ENCODE results near the gene KCNN1.

Gene KCNN1

GRCh38 chr19:17989425-17990094 lies 22.7 kb downstream of the KCNN1 start:
- TF ChIP-seq CTCF (IDR thresholded peaks at IDR 0.05; ENCODE audit: extremely low read depth, missing control alignments), result no peak
- no peak for DNase-seq (ENCODE audit: low spot score)

GRCh38 chr19:17993076-17993813 lies 26.3 kb downstream of the KCNN1 start:
- DNase-seq (ENCODE audit: low spot score), result no peak
- TF ChIP-seq CTCF (IDR thresholded peaks at IDR 0.05; ENCODE audit: extremely low read depth, missing control alignments), result no peak

GRCh38 chr19:17996826-17997316 lies 30.0 kb downstream of the KCNN1 start:
- peak; percentile 93 for TF ChIP-seq CTCF (IDR thresholded peaks at IDR 0.05; ENCODE audit: extremely low read depth, missing control alignments)

GRCh38 chr19:17997969-17998826 lies 31.3 kb downstream of the KCNN1 start:
- DNase-seq (ENCODE audit: low spot score), result no peak
- TF ChIP-seq CTCF (IDR thresholded peaks at IDR 0.05; ENCODE audit: extremely low read depth, missing control alignments), result peak; percentile 59

More at GRCh38 chr19:17996826-17997316, 30.0 kb downstream of the KCNN1 start:
- peak; percentile 92 for DNase-seq (ENCODE audit: low spot score)

- no peak for TF ChIP-seq CTCF (IDR thresholded peaks at IDR 0.05; ENCODE audit: extremely low read depth, missing control alignments)
- no peak for DNase-seq (ENCODE audit: low spot score)
Observed at GRCh38 chr19:17998827-17999150, 31.9 kb downstream of the KCNN1 start.

GRCh38 chr19:17999684-18000479 lies 33.0 kb downstream of the KCNN1 start:
- no peak for DNase-seq (ENCODE audit: low spot score)
- TF ChIP-seq CTCF (IDR thresholded peaks at IDR 0.05; ENCODE audit: extremely low read depth, missing control alignments), result no peak

Measured in GM20000 (cell line).